Smooth muscle cell (in vitro differentiated cells): ENCODE measurements around the gene MEOX2. TPM values are rescaled to one million over a fixed set of nuclear protein-coding genes. Genes with fewer than 3 reads are reported as not detected.

Source experiments
- DNase-seq: peaks from one replicate; lab custom pipeline; 2025; ENCODE audit not compliant: unreplicated experiment; lab: John Stamatoyannopoulos, UW
- H2AFZ ChIP-seq: fragments of 200-600 bp; sonication (generic); 2 replicates; pipeline ENCODE4 v1.6.0; 2016; ENCODE audit warnings: antibody characterized with exemption, low read depth, mild to moderate bottlenecking
- H3F3A ChIP-seq: fragments of 200-600 bp; sonication (generic); 2 replicates; pipeline ENCODE4 v1.6.0; 2017; ENCODE audit warnings: antibody characterized with exemption, low read depth
- H3K27ac ChIP-seq: fragments of 200-600 bp; sonication (generic); 2 replicates; pipeline ENCODE4 v1.5.1; 2016; ENCODE audit warnings: low read depth, mild to moderate bottlenecking
- H3K27me3 ChIP-seq: fragments of 200-600 bp; sonication (generic); 2 replicates; pipeline ENCODE4 v1.6.1; 2016; ENCODE audit warnings: low read depth, mild to moderate bottlenecking
- H3K36me3 ChIP-seq: fragments of 200-600 bp; sonication (generic); 2 replicates; pipeline ENCODE4 v1.5.1; 2016; ENCODE audit warnings: low read depth
- H3K4me1 ChIP-seq: fragments of 200-600 bp; sonication (generic); 2 replicates; pipeline ENCODE4 v1.5.1; 2016; ENCODE audit warnings: low read depth
- H3K4me2 ChIP-seq: fragments of 200-600 bp; sonication (generic); 2 replicates; pipeline ENCODE4 v1.6.0; 2016; ENCODE audit warnings: mild to moderate bottlenecking
- H3K4me3 ChIP-seq: fragments of 200-600 bp; sonication (generic); 2 replicates; pipeline ENCODE4 v1.5.1; 2016; ENCODE audit warnings: mild to moderate bottlenecking
- H3K79me2 ChIP-seq: fragments of 200-600 bp; sonication (generic); 2 replicates; pipeline ENCODE4 v1.6.0; 2016; ENCODE audit warnings: low read depth, mild to moderate bottlenecking
- H3K9ac ChIP-seq: fragments of 200-600 bp; sonication (generic); 2 replicates; pipeline ENCODE4 v1.6.0; 2016; ENCODE audit warnings: low read depth
- H3K9me3 ChIP-seq: fragments of 200-600 bp; sonication (generic); replicated peaks from 2 replicates; pipeline ENCODE4 v1.5.1; 2016; ENCODE audit warnings: low read depth
- H4K20me1 ChIP-seq: fragments of 200-600 bp; sonication (generic); 2 replicates; pipeline ENCODE4 v1.6.0; 2016; ENCODE audit warnings: low read depth
- WGBS: methylation state at CpG from one replicate; pipeline ENCODE4 v1.1.7; 2016; ENCODE audit warnings: low lambda C conversion rate; 5-methylcytosine and 5-hydroxymethylcytosine counted together
- polyA plus RNA-seq: library from polyadenylated mRNA; unstranded; fragments of >200 nt; fragmentation: Nextera tagmentation; extraction: Ambion mirVana; gene quantifications from 2 replicates; pipeline ENCODE4 v1.2.1, GENCODE V29; 2016
- total RNA-seq: library from RNA; depleted of rRNA; stranded (reverse); fragments of >200 nt; gene quantifications from 2 replicates; pipeline ENCODE4 v1.2.3, GENCODE V29; 2014
- TF ChIP-seq, protein P1 (sequence below): fragments of 200-600 bp; sonication (generic); IDR thresholded peaks from 2 replicates; pipeline ENCODE4 v1.5.1; 2017; ENCODE audit warnings: borderline replicate concordance, mild to moderate bottlenecking, antibody characterized with exemption; ENCODE audit not compliant: insufficient read depth, poor library complexity, severe bottlenecking

Gene MEOX2
- total and polyA plus RNA-seq, 2 experiments from 2014 or later: 0.19 TPM; not detected in 1

DNA sequence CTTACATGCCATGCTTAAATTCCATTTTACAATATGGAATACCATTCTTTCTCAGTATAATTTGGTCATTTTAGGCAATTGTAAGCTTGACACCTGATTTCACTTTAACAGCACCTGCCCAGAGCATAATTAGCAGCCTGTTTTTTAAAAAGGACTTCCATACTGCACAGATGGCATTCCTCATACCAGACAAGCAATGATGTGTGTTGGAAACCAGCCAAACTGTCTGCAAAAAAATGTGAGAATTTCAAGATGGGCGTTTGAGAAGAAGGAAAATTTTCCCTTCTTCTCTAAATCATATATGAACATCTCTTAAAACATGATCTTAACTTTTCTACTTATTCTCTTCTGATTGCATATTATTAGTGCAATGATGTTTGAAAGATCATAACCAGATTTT lies 84.2 kb downstream of the MEOX2 start:
- Histone ChIP-seq H2AFZ (no peak overlapping the region), H3K36me3 (no peaks in the 10 kb centered on the region), H3K27ac (no peak overlapping the region), H3K4me1 (no peaks in the 10 kb centered on the region), H3K4me3 (no peak overlapping the region), H3K4me2 (no peak overlapping the region), H3F3A (no peaks in the 10 kb centered on the region), H3K9me3 (no peaks in the 10 kb centered on the region), H3K9ac (no peak overlapping the region), H3K79me2 (no peaks in the 10 kb centered on the region), H3K27me3 (no peaks in the 10 kb centered on the region), H4K20me1 (no peaks in the 10 kb centered on the region)
- TF ChIP-seq, protein P1, sequence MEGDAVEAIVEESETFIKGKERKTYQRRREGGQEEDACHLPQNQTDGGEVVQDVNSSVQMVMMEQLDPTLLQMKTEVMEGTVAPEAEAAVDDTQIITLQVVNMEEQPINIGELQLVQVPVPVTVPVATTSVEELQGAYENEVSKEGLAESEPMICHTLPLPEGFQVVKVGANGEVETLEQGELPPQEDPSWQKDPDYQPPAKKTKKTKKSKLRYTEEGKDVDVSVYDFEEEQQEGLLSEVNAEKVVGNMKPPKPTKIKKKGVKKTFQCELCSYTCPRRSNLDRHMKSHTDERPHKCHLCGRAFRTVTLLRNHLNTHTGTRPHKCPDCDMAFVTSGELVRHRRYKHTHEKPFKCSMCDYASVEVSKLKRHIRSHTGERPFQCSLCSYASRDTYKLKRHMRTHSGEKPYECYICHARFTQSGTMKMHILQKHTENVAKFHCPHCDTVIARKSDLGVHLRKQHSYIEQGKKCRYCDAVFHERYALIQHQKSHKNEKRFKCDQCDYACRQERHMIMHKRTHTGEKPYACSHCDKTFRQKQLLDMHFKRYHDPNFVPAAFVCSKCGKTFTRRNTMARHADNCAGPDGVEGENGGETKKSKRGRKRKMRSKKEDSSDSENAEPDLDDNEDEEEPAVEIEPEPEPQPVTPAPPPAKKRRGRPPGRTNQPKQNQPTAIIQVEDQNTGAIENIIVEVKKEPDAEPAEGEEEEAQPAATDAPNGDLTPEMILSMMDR: no peak
- DNase-seq: no peak
- WGBS: 50% methylated on average over 1 of the region's 1 CpG

DNA sequence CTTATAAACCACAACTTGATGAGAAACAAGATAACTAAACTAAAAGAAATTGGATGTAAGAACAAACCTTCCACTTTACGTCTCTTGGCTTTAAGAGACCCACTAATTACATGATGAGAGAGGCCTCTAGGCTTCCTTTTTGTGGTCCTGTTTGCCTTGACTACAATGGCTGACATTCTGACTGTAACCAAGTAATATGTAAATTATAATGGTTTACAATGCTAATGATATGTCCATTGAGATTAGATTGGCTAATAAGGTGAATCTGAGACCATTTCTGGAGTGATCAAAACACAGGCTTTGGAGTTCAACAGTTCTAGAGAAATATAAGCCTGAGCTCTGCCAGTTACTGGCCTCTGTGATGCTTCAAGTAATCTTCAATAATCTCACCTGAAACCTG lies 85.3 kb downstream of the MEOX2 start:
- H3K9me3 ChIP-seq: no peaks in the 10 kb centered on the region
- no peaks in the 10 kb centered on the region for H3K79me2 ChIP-seq
- H3K4me3 ChIP-seq: no peak overlapping the region
- H3F3A ChIP-seq: no peaks in the 10 kb centered on the region
- H3K36me3 ChIP-seq: no peaks in the 10 kb centered on the region
- no peaks in the 10 kb centered on the region for H4K20me1 ChIP-seq
- TF ChIP-seq, protein P1: no peak
- H3K4me2 ChIP-seq: no peak overlapping the region
- H3K27me3 ChIP-seq: no peaks in the 10 kb centered on the region
- no peak for DNase-seq
- no peak overlapping the region for H3K9ac ChIP-seq
- H3K27ac ChIP-seq: no peak overlapping the region
- H2AFZ ChIP-seq: no peak overlapping the region
- H3K4me1 ChIP-seq: no peaks in the 10 kb centered on the region
- WGBS: 66% methylated on average over 1 of the region's 1 CpG

DNA sequence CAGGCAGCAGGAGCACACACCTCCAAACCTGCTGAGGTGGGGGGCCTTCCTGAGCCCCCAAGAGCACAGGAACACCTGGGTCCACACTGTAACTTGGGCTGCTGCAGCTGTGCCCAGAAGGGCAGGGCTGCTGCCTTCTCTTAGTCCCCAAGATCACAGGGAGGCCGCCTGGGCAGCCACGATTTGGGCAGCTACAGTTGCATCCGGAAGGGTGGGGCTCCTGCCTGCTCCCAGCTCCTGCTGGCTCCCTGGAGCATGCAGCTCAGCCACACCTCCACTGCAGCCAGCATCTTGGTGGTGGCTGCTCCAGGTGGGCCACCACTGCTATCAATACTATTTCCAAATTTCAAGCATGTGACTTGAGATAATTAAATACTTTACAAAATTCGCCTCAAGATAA lies 86.2 kb downstream of the MEOX2 start:
- no peak overlapping the region for H3K27ac ChIP-seq
- H3K79me2 ChIP-seq: no peaks in the 10 kb centered on the region
- WGBS: 59% methylated on average over 4 of the region's 4 CpGs
- H3K4me2 ChIP-seq: no peak overlapping the region
- no peak for DNase-seq
- H3K36me3 ChIP-seq: no peaks in the 10 kb centered on the region
- no peak overlapping the region for H2AFZ ChIP-seq
- no peaks in the 10 kb centered on the region for H3K27me3 ChIP-seq
- H3K9me3 ChIP-seq: no peaks in the 10 kb centered on the region
- TF ChIP-seq, protein P1: no peak
- H3K4me3 ChIP-seq: no peak overlapping the region
- H3K9ac ChIP-seq: no peak overlapping the region
- H3K4me1 ChIP-seq: no peaks in the 10 kb centered on the region
- no peaks in the 10 kb centered on the region for H4K20me1 ChIP-seq
- H3F3A ChIP-seq: no peaks in the 10 kb centered on the region

GRCh38 chr7:15594461-15594860 lies 92.0 kb downstream of the MEOX2 start:
- H3K4me3 ChIP-seq: no peak overlapping the region
- no peaks in the 10 kb centered on the region for H3K36me3 ChIP-seq
- TF ChIP-seq, protein P1: no peak
- no peaks in the 10 kb centered on the region for H3K9me3 ChIP-seq
- H3K79me2 ChIP-seq: no peaks in the 10 kb centered on the region
- H4K20me1 ChIP-seq: no peaks in the 10 kb centered on the region
- H3K4me2 ChIP-seq: no peak overlapping the region
- H3K9ac ChIP-seq: no peak overlapping the region
- H3K27me3 ChIP-seq: no peaks in the 10 kb centered on the region
- H3K27ac ChIP-seq: no peak overlapping the region
- DNase-seq: no peak
- no peaks in the 10 kb centered on the region for H3K4me1 ChIP-seq
- 64% methylated on average over 5 of the region's 5 CpGs for WGBS
- H2AFZ ChIP-seq: no peak overlapping the region
- H3F3A ChIP-seq: no peaks in the 10 kb centered on the region
